ENCODE data around the gene FAM107B. TPM values are rescaled to one million over a fixed set of nuclear protein-coding genes. Genes with fewer than 3 reads are reported as not detected.
"Not testable (repeated sequence)": the region's sequence is repeated elsewhere in the genome, so short reads cannot be mapped to it uniquely, and the experiment has no call there.

Gene FAM107B
- polyA plus RNA-seq, 1 donor: 44.0 TPM

DNA sequence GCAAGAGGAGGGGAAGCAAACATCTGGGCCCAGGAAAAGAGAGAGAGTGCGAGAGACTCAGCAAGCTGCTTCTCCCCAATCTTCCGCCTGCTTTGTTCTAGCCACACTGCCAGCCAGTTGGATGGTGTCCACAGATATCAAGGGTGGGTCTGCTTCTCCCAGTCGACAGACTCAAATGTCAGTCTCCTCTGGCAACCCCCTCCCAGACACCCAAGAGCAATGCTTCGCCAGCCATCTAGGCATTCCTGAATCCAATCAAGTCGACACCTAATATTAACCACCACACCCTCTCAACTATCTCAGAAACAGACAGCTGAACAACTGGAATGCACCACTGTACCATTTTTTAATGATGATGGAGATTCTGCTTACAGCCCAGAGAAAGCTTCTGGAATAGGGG, 57.1 kb downstream of the FAM107B start:
- no peaks in the 10 kb centered on the region for H3K4me1 ChIP-seq (ENCODE audit: control insufficient read depth, insufficient read depth, low read length)
- no peaks in the 10 kb centered on the region for H3K27me3 ChIP-seq (ENCODE audit: control insufficient read depth, insufficient read depth, low read length)
- DNase-seq: no peak
- H3K9me3 ChIP-seq (ENCODE audit: control insufficient read depth, low read depth, low read length): no peaks in the 10 kb centered on the region
- WGBS (ENCODE audit: insufficient coverage, low lambda C conversion rate): no CpG with 5 or more reads among the region's 5 CpGs
- no peaks in the 10 kb centered on the region for H3K36me3 ChIP-seq (ENCODE audit: control insufficient read depth, insufficient read depth, low read length)
- H3K27ac ChIP-seq (ENCODE audit: low read length): no peak overlapping the region
- no peak overlapping the region for H3K4me3 ChIP-seq (ENCODE audit: low read length)

DNA sequence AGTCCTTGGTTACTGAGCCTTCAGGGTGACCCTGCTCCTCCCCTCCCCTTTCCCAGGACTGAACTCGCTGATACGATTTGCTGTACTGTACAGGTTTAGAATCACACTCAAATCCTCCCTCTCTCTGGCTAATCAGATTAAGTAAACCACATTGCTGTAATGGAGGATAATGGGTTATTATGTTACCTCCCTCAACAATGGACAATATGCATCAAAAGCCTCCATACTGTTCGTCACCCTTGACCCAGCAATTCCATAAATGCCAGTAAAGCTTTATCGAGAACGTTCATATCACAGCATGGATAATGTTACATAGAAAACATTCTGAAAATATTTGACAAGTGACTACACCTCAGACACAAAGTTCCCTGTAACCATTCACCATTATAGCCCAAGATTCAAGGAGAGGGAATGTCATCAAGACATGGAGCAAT, 61.7 kb downstream of the FAM107B start:
- no peaks in the 10 kb centered on the region for H3K27me3 ChIP-seq (ENCODE audit: control insufficient read depth, insufficient read depth, low read length)
- H3K36me3 ChIP-seq (ENCODE audit: control insufficient read depth, insufficient read depth, low read length): no peaks in the 10 kb centered on the region
- H3K27ac ChIP-seq (ENCODE audit: low read length): no peak overlapping the region
- no CpG with 5 or more reads among the region's 5 CpGs for WGBS (ENCODE audit: insufficient coverage, low lambda C conversion rate)
- H3K9me3 ChIP-seq (ENCODE audit: control insufficient read depth, low read depth, low read length): no peaks in the 10 kb centered on the region
- H3K4me1 ChIP-seq (ENCODE audit: control insufficient read depth, insufficient read depth, low read length): no peaks in the 10 kb centered on the region
- no peak overlapping the region for H3K4me3 ChIP-seq (ENCODE audit: low read length)
- no peak for DNase-seq

GRCh38 chr10:14709344-14709743, 65.4 kb downstream of the FAM107B start:
- 100% methylated on average over 2 of the region's 3 CpGs for WGBS (ENCODE audit: insufficient coverage, low lambda C conversion rate)
- H3K27ac ChIP-seq (ENCODE audit: low read length); H3K36me3 ChIP-seq (ENCODE audit: control insufficient read depth, insufficient read depth, low read length); H3K9me3 ChIP-seq (ENCODE audit: control insufficient read depth, low read depth, low read length); H3K4me1 ChIP-seq (ENCODE audit: control insufficient read depth, insufficient read depth, low read length); H3K27me3 ChIP-seq (ENCODE audit: control insufficient read depth, insufficient read depth, low read length); H3K4me3 ChIP-seq (ENCODE audit: low read length); DNase-seq: not testable (repeated sequence)

DNA sequence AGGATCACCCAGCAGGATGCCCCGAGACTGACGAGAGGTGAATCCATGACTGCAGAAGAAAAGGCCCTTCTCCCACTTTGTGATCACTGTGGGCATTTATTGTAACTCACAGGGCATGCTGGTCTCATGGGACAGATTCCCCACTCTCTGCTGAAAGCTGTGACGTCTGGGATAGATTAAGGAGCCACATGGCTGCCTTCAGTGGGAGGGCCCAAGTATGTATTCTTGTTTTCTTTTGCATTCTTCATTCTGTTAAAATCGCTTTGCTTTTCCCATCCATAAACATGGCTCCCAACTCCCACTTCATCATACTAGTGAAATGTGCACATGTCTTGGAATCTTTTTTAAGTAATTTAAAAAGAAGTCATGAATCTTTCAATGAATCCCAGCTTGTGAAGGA, 67.2 kb downstream of the FAM107B start:
- DNase-seq: no peak
- Histone ChIP-seq H3K9me3 (ENCODE audit: control insufficient read depth, low read depth, low read length) (no peaks in the 10 kb centered on the region), H3K27ac (ENCODE audit: low read length) (no peak overlapping the region), H3K4me3 (ENCODE audit: low read length) (no peak overlapping the region), H3K4me1 (ENCODE audit: control insufficient read depth, insufficient read depth, low read length) (no peaks in the 10 kb centered on the region), H3K36me3 (ENCODE audit: control insufficient read depth, insufficient read depth, low read length) (no peaks in the 10 kb centered on the region), H3K27me3 (ENCODE audit: control insufficient read depth, insufficient read depth, low read length) (no peaks in the 10 kb centered on the region)
- WGBS (ENCODE audit: insufficient coverage, low lambda C conversion rate): 100% methylated on average over 1 of the region's 4 CpGs

- no peaks in the 10 kb centered on the region for H3K9me3 ChIP-seq (ENCODE audit: control insufficient read depth, low read depth, low read length)
- DNase-seq: no peak
- WGBS (ENCODE audit: insufficient coverage, low lambda C conversion rate): no CpG with 5 or more reads among the region's 5 CpGs
Measured at GRCh38 chr10:14705548-14706230, 69.0 kb downstream of the FAM107B start.

GRCh38 chr10:14703631-14704001, 71.1 kb downstream of the FAM107B start:
- DNase-seq: no peak
- Histone ChIP-seq H3K36me3 (ENCODE audit: control insufficient read depth, insufficient read depth, low read length) (no peaks in the 10 kb centered on the region), H3K4me3 (ENCODE audit: low read length) (no peak overlapping the region), H3K9me3 (ENCODE audit: control insufficient read depth, low read depth, low read length) (peaks cover 6% of the 10 kb centered on the region), H3K4me1 (ENCODE audit: control insufficient read depth, insufficient read depth, low read length) (no peaks in the 10 kb centered on the region), H3K27ac (ENCODE audit: low read length) (no peak overlapping the region), H3K27me3 (ENCODE audit: control insufficient read depth, insufficient read depth, low read length) (peaks cover 9% of the 10 kb centered on the region)
- WGBS (ENCODE audit: insufficient coverage, low lambda C conversion rate): 100% methylated on average over 2 of the region's 3 CpGs

More at GRCh38 chr10:14705548-14706230, 69.0 kb downstream of the FAM107B start:
- H3K4me3 ChIP-seq (ENCODE audit: low read length): no peak overlapping the region
- no peak overlapping the region for H3K27ac ChIP-seq (ENCODE audit: low read length)
- H3K36me3 ChIP-seq (ENCODE audit: control insufficient read depth, insufficient read depth, low read length): no peaks in the 10 kb centered on the region
- no peaks in the 10 kb centered on the region for H3K27me3 ChIP-seq (ENCODE audit: control insufficient read depth, insufficient read depth, low read length)
- no peaks in the 10 kb centered on the region for H3K4me1 ChIP-seq (ENCODE audit: control insufficient read depth, insufficient read depth, low read length)

- peaks cover 6% of the 10 kb centered on the region for H3K9me3 ChIP-seq (ENCODE audit: control insufficient read depth, low read depth, low read length)
- no peak for DNase-seq
- no peak overlapping the region for H3K4me3 ChIP-seq (ENCODE audit: low read length)
- H3K4me1 ChIP-seq (ENCODE audit: control insufficient read depth, insufficient read depth, low read length): no peaks in the 10 kb centered on the region
- 100% methylated on average over 2 of the region's 7 CpGs for WGBS (ENCODE audit: insufficient coverage, low lambda C conversion rate)
- H3K27me3 ChIP-seq (ENCODE audit: control insufficient read depth, insufficient read depth, low read length): peaks cover 17% of the 10 kb centered on the region
- no peak overlapping the region for H3K27ac ChIP-seq (ENCODE audit: low read length)
- H3K36me3 ChIP-seq (ENCODE audit: control insufficient read depth, insufficient read depth, low read length): no peaks in the 10 kb centered on the region
Measured at GRCh38 chr10:14701466-14701865, 73.2 kb downstream of the FAM107B start.

GRCh38 chr10:14700546-14700945, 74.2 kb downstream of the FAM107B start:
- Histone ChIP-seq H3K9me3 (ENCODE audit: control insufficient read depth, low read depth, low read length) (peaks cover 6% of the 10 kb centered on the region), H3K27ac (ENCODE audit: low read length) (no peak overlapping the region), H3K36me3 (ENCODE audit: control insufficient read depth, insufficient read depth, low read length) (no peaks in the 10 kb centered on the region), H3K4me1 (ENCODE audit: control insufficient read depth, insufficient read depth, low read length) (no peaks in the 10 kb centered on the region), H3K4me3 (ENCODE audit: low read length) (no peak overlapping the region), H3K27me3 (ENCODE audit: control insufficient read depth, insufficient read depth, low read length) (peaks cover 21% of the 10 kb centered on the region)
- no CpG with 5 or more reads among the region's 1 CpG for WGBS (ENCODE audit: insufficient coverage, low lambda C conversion rate)
- DNase-seq: no peak

DNA sequence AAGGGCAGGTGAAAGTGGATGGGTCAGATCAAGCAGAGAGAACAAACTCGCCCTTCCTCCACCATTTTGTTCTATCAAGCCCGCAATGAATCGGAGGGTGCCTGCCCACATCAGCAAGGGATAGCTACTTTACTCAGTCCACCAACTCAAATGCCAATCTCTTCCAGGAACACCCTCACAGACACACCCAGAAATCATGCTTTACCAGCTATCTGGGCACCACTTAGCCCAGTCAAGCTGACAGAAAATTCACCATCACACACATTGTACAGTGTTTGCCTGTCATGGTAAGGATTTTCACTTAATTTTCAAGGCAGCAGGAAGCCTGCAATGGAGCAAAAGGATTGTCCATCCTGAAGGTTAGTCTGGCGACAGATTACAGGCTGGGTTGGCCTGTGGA, 75.2 kb downstream of the FAM107B start:
- H3K9me3 ChIP-seq (ENCODE audit: control insufficient read depth, low read depth, low read length): peaks cover 6% of the 10 kb centered on the region
- H3K4me3 ChIP-seq (ENCODE audit: low read length): no peak overlapping the region
- H3K27ac ChIP-seq (ENCODE audit: low read length): no peak overlapping the region
- H3K4me1 ChIP-seq (ENCODE audit: control insufficient read depth, insufficient read depth, low read length): no peaks in the 10 kb centered on the region
- H3K27me3 ChIP-seq (ENCODE audit: control insufficient read depth, insufficient read depth, low read length): peaks cover 21% of the 10 kb centered on the region
- no peak for DNase-seq
- no CpG with 5 or more reads among the region's 4 CpGs for WGBS (ENCODE audit: insufficient coverage, low lambda C conversion rate)
- H3K36me3 ChIP-seq (ENCODE audit: control insufficient read depth, insufficient read depth, low read length): no peaks in the 10 kb centered on the region

DNA sequence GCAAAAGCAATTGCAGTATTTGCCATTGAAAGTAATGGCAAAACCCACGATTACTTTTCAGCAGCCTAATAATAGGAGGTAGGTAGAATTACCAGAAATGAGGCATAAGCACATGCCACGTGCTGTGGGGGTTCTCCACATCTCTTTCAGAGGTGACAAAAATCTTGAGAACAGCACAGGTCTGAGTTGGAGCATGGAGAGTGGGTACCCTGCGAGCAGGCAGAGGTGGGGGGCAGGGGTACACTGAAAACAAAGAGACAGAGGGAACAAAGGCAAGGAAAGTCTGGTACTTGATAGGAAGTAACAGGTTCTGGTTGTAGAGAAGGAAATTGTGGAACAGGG, 75.9 kb downstream of the FAM107B start:
- no peak overlapping the region for H3K27ac ChIP-seq (ENCODE audit: low read length)
- peaks cover 6% of the 10 kb centered on the region for H3K9me3 ChIP-seq (ENCODE audit: control insufficient read depth, low read depth, low read length)
- no peak for DNase-seq
- no peaks in the 10 kb centered on the region for H3K36me3 ChIP-seq (ENCODE audit: control insufficient read depth, insufficient read depth, low read length)
- no peak overlapping the region for H3K4me3 ChIP-seq (ENCODE audit: low read length)
- WGBS (ENCODE audit: insufficient coverage, low lambda C conversion rate): no CpG with 5 or more reads among the region's 3 CpGs
- H3K4me1 ChIP-seq (ENCODE audit: control insufficient read depth, insufficient read depth, low read length): no peaks in the 10 kb centered on the region
- peaks cover 24% of the 10 kb centered on the region for H3K27me3 ChIP-seq (ENCODE audit: control insufficient read depth, insufficient read depth, low read length)

- Histone ChIP-seq H3K4me1 (ENCODE audit: control insufficient read depth, insufficient read depth, low read length) (no peaks in the 10 kb centered on the region), H3K4me3 (ENCODE audit: low read length) (no peak overlapping the region), H3K9me3 (ENCODE audit: control insufficient read depth, low read depth, low read length) (peaks cover 6% of the 10 kb centered on the region), H3K27ac (ENCODE audit: low read length) (no peak overlapping the region), H3K36me3 (ENCODE audit: control insufficient read depth, insufficient read depth, low read length) (no peaks in the 10 kb centered on the region), H3K27me3 (ENCODE audit: control insufficient read depth, insufficient read depth, low read length) (peaks cover 24% of the 10 kb centered on the region)
- 100% methylated on average over 1 of the region's 6 CpGs for WGBS (ENCODE audit: insufficient coverage, low lambda C conversion rate)
- DNase-seq: no peak
Measured at GRCh38 chr10:14698111-14698828, 76.4 kb downstream of the FAM107B start.

Data from large intestine (tissue), 3 donors.